Body of pancreas (tissue), 4 donors: ENCODE results near the gene SETD1B.

Experiments used
- POLR2A ChIP-seq, 3 donors: fragments of 450-650 bp; IDR thresholded peaks; one replicate each; pipeline ENCODE4 v1.6.1; 2016; ENCODE audit warnings: antibody characterized with exemption in 3 of 3, mild to moderate bottlenecking in 2 of 3
- TF ChIP-seq, protein P1 (sequence below), 7 experiments: fragments of 450-650 bp in 4 of 7; fragments of 200-600 bp in 3 of 7; sonication (generic) in 3 of 7; IDR thresholded peaks; one replicate each; pipeline ENCODE4 v1.5.1; 2016 to 2019; ENCODE audit warnings: antibody characterized with exemption in 7 of 7

DNA sequence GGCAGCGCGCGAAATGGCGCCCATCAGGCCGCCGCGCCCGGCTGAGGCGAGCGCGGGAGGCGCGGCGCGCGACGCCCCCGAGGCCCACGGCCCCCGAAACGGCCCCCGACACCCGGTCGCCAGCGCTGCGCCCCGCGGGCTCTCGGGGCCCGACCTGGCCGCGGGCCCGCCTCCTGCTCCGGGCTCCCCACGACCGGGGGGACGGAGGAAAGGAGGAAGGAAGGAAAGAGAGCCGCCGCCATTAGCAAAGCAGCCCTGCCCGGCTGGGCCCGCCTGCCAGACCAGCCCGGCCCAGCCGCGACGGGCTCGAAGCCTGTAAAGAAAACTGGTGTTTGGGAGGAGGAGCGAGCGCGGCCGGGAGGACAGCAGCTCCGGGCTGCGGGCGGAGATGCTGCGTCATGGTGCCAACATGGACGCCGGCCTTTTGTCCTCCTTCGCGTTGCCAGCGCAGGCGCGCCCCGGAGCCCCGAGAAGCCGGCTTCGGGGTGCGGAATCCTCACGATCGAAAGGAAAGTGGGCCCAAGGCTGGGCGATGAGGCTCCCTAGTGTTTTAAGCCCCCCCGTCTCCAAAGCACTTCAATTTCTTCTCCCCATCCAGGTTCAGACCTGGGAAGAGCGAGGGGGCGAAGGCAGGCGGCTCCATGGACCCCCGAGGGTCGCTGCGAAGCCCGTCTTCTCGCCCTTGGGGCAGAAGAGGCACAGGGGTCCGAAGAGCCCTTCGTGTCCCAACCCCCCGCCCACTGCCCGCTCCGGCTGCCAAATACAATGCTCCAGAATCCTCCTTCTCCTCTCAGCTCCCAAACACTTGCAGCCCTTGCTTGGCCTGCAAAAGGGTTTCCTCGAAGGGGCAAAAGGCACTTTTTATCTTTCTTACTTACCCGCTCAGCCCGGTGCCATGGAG lies 2.9 kb upstream of the SETD1B start:
- TF ChIP-seq, protein P1, sequence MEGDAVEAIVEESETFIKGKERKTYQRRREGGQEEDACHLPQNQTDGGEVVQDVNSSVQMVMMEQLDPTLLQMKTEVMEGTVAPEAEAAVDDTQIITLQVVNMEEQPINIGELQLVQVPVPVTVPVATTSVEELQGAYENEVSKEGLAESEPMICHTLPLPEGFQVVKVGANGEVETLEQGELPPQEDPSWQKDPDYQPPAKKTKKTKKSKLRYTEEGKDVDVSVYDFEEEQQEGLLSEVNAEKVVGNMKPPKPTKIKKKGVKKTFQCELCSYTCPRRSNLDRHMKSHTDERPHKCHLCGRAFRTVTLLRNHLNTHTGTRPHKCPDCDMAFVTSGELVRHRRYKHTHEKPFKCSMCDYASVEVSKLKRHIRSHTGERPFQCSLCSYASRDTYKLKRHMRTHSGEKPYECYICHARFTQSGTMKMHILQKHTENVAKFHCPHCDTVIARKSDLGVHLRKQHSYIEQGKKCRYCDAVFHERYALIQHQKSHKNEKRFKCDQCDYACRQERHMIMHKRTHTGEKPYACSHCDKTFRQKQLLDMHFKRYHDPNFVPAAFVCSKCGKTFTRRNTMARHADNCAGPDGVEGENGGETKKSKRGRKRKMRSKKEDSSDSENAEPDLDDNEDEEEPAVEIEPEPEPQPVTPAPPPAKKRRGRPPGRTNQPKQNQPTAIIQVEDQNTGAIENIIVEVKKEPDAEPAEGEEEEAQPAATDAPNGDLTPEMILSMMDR (IDR thresholded peaks at IDR 0.05): no peak
- peak; percentile 68 to 81 (median 77) for TF ChIP-seq POLR2A (IDR thresholded peaks at IDR 0.05)
